Measurements from ENCODE around the gene PAK6.

The PAK6 gene

DNA sequence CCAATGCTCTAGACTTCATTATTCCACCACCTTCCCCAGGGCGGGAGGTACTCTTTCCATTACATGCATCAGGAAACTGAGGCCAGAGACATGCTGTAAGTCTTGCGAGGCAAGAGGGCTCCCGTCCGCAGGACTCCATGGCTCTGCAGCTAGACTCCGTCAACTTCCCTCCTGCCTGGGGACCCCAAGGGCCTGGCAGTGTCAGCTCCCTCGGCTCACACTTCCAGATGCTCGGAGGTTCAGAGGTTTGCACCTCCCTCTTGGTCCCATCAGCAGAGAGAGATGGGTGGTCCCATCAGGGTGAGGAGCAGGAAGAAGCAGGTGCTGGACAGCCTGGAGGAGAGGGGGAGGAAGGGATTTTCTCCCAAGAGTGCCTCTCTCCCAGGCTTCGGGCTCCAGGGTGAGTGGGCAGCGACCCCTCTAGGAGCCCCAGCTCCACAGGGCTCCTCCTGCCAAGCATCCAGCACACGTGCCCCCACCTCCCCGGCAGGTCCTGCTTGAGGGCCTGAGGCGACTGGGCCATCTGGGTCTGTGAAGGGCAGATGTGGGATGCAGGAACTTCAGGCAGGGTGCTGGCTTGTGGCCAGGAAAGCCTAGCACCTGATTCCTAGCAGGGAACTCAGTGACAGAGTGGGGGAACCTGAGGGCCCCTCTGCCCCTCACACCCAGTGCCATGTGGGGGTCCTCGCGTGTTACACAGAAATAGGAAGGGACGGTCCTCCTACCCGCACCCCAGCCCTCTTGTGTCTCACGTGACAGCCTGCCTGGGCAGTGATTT lies 9.3 kb downstream of the PAK6 start:
- Histone ChIP-seq H2AFZ (ENCODE audit: low read length) (no peak overlapping the region), H3F3A (ENCODE audit: low read depth) (no peaks in the 10 kb centered on the region), H3K27me3 (ENCODE audit: insufficient read depth, low read length, poor library complexity, severe bottlenecking) (no peaks in the 10 kb centered on the region), H3K4me2 (ENCODE audit: low read depth, low read length, poor library complexity, severe bottlenecking) (no peak overlapping the region), H3K9ac (ENCODE audit: low read depth, low read length, poor library complexity, severe bottlenecking) (no peak overlapping the region), H3K36me3 (ENCODE audit: insufficient read depth, low read length) (no peaks in the 10 kb centered on the region), H3K9me2 (replicated peaks; ENCODE audit: low read depth, low read length) (no peaks in the 10 kb centered on the region), H3K79me2 (ENCODE audit: insufficient read depth, low read length) (no peaks in the 10 kb centered on the region), H3K4me3 (ENCODE audit: low read length, poor library complexity, severe bottlenecking) (no peak overlapping the region), H4K20me1 (ENCODE audit: insufficient read depth, low read length, poor library complexity, severe bottlenecking) (no peaks in the 10 kb centered on the region), H3K9me3 (ENCODE audit: insufficient read depth, low read depth, low read length) (no peaks in the 10 kb centered on the region), H3K4me1 (ENCODE audit: insufficient read depth, low read length, poor library complexity, severe bottlenecking) (no peaks in the 10 kb centered on the region)
- TF ChIP-seq EZH2phosphoT487 (IDR thresholded peaks at IDR 0.05; ENCODE audit: borderline replicate concordance) = no peak
- TF ChIP-seq CTCF (conservative IDR thresholded peaks at IDR 0.05; ENCODE audit: low read length) = no peak

GRCh38 chr15:40249477-40250303 lies 10.8 kb downstream of the PAK6 start:
- no peak for TF ChIP-seq EZH2phosphoT487 (IDR thresholded peaks at IDR 0.05; ENCODE audit: borderline replicate concordance)
- TF ChIP-seq CTCF (conservative IDR thresholded peaks at IDR 0.05; ENCODE audit: low read length) = no peak
- Histone ChIP-seq H3K27me3 (ENCODE audit: insufficient read depth, low read length, poor library complexity, severe bottlenecking) (no peaks in the 10 kb centered on the region), H3K4me1 (ENCODE audit: insufficient read depth, low read length, poor library complexity, severe bottlenecking) (no peaks in the 10 kb centered on the region), H3F3A (ENCODE audit: low read depth) (no peaks in the 10 kb centered on the region), H3K9me2 (replicated peaks; ENCODE audit: low read depth, low read length) (no peaks in the 10 kb centered on the region), H3K79me2 (ENCODE audit: insufficient read depth, low read length) (no peaks in the 10 kb centered on the region), H4K20me1 (ENCODE audit: insufficient read depth, low read length, poor library complexity, severe bottlenecking) (no peaks in the 10 kb centered on the region), H3K36me3 (ENCODE audit: insufficient read depth, low read length) (no peaks in the 10 kb centered on the region), H3K9me3 (ENCODE audit: insufficient read depth, low read depth, low read length) (no peaks in the 10 kb centered on the region), H3K9ac (ENCODE audit: low read depth, low read length, poor library complexity, severe bottlenecking) (no peak overlapping the region), H3K4me2 (ENCODE audit: low read depth, low read length, poor library complexity, severe bottlenecking) (no peak overlapping the region), H2AFZ (ENCODE audit: low read length) (no peak overlapping the region), H3K4me3 (ENCODE audit: low read length, poor library complexity, severe bottlenecking) (no peak overlapping the region)

- Histone ChIP-seq H2AFZ (ENCODE audit: low read length) (no peak overlapping the region), H3K9ac (ENCODE audit: low read depth, low read length, poor library complexity, severe bottlenecking) (no peak overlapping the region)
These were observed 11.4 kb downstream of the PAK6 start for GRCh38 chr15:40250304-40250656.

More at GRCh38 chr15:40250304-40250656, 11.4 kb downstream of the PAK6 start:
- H3K4me2 ChIP-seq (ENCODE audit: low read depth, low read length, poor library complexity, severe bottlenecking) = no peak overlapping the region
- no peak overlapping the region for H3K4me3 ChIP-seq (ENCODE audit: low read length, poor library complexity, severe bottlenecking)
- no peaks in the 10 kb centered on the region for H3K9me3 ChIP-seq (ENCODE audit: insufficient read depth, low read depth, low read length)
- H3K36me3 ChIP-seq (ENCODE audit: insufficient read depth, low read length) = no peaks in the 10 kb centered on the region
- H3K79me2 ChIP-seq (ENCODE audit: insufficient read depth, low read length) = no peaks in the 10 kb centered on the region
- no peaks in the 10 kb centered on the region for H3F3A ChIP-seq (ENCODE audit: low read depth)
- H4K20me1 ChIP-seq (ENCODE audit: insufficient read depth, low read length, poor library complexity, severe bottlenecking) = no peaks in the 10 kb centered on the region
- H3K4me1 ChIP-seq (ENCODE audit: insufficient read depth, low read length, poor library complexity, severe bottlenecking) = no peaks in the 10 kb centered on the region
- TF ChIP-seq CTCF (conservative IDR thresholded peaks at IDR 0.05; ENCODE audit: low read length) (no peak), EZH2phosphoT487 (IDR thresholded peaks at IDR 0.05; ENCODE audit: borderline replicate concordance) (no peak)
- no peaks in the 10 kb centered on the region for H3K27me3 ChIP-seq (ENCODE audit: insufficient read depth, low read length, poor library complexity, severe bottlenecking)
- H3K9me2 ChIP-seq (replicated peaks; ENCODE audit: low read depth, low read length) = no peaks in the 10 kb centered on the region

All from Loucy (cell line).